Neuron (in vitro differentiated cells): ENCODE measurements around the gene FAM89B.
A peak's percentile ranks its signal among the peaks of the same experiment; 100 is the strongest.
"Not testable (repeated sequence)": the region's sequence is repeated elsewhere in the genome, so short reads cannot be mapped to it uniquely, and the experiment has no call there.

Experiments
- H2AFZ ChIP-seq: one replicate; pipeline ENCODE4 v1.6.1; 2013; ENCODE audit warnings: low read depth, mild to moderate bottlenecking, inconsistent platforms, low read length, moderate library complexity
- H3K27me3 ChIP-seq: one replicate; pipeline ENCODE4 v1.6.1; 2013; ENCODE audit warnings: low read length; ENCODE audit not compliant: insufficient read depth
- H3K36me3 ChIP-seq: one replicate; pipeline ENCODE4 v1.6.1; 2013; ENCODE audit warnings: low read length; ENCODE audit not compliant: insufficient read depth
- H3K4me1 ChIP-seq: one replicate; pipeline ENCODE4 v1.6.1; 2013; ENCODE audit warnings: low read length; ENCODE audit not compliant: insufficient read depth
- H3K4me3 ChIP-seq: 2 replicates; pipeline ENCODE4 v1.5.1; 2013; ENCODE audit warnings: mild to moderate bottlenecking, low read length, moderate library complexity
- H3K9me3 ChIP-seq: one replicate; pipeline ENCODE4 v1.6.1; 2013; ENCODE audit warnings: low read length

Gene FAM89B

GRCh38 chr11:65572356-65573051 is at the start of gene FAM89B:
FAM89B (plus strand) TSS chr11:65572538; CDS start chr11:65572670, 132 bp downstream.
- H3K9me3 ChIP-seq: no peaks in the 10 kb centered on the region
- H3K36me3 ChIP-seq: peaks cover 13% of the 10 kb centered on the region
- peaks cover 51% of the 10 kb centered on the region for H3K4me1 ChIP-seq
- no peaks in the 10 kb centered on the region for H3K27me3 ChIP-seq
- peak within 1 kb of the TSS; percentile 73 for H3K4me3 ChIP-seq
- H2AFZ ChIP-seq: no peak within 1 kb of the TSS

- peaks cover 12% of the 10 kb centered on the region for H3K36me3 ChIP-seq
- H2AFZ ChIP-seq, H3K4me3 ChIP-seq, H3K9me3 ChIP-seq, H3K27me3 ChIP-seq: not testable (repeated sequence)
- H3K4me1 ChIP-seq: peaks cover 21% of the 10 kb centered on the region
Measured at GRCh38 chr11:65522718-65523630, 49.4 kb upstream of the FAM89B start.

GRCh38 chr11:65523631-65523968 is 48.7 kb upstream of the FAM89B start:
- Histone ChIP-seq H3K4me1 (peaks cover 22% of the 10 kb centered on the region), H3K36me3 (peaks cover 12% of the 10 kb centered on the region)
- not testable (repeated sequence) for H3K9me3 ChIP-seq, H2AFZ ChIP-seq, H3K4me3 ChIP-seq, H3K27me3 ChIP-seq

GRCh38 chr11:65524014-65524740 is 48.2 kb upstream of the FAM89B start:
- peaks cover 25% of the 10 kb centered on the region for H3K4me1 ChIP-seq
- no peaks in the 10 kb centered on the region for H3K9me3 ChIP-seq
- peaks cover 12% of the 10 kb centered on the region for H3K36me3 ChIP-seq
- H3K4me3 ChIP-seq: peak overlapping the region; percentile 47
- H3K27me3 ChIP-seq: no peaks in the 10 kb centered on the region
- no peak overlapping the region for H2AFZ ChIP-seq

GRCh38 chr11:65524741-65525545 is 47.4 kb upstream of the FAM89B start, which contains the start of gene SCYL1:
SCYL1 (plus strand) TSS chr11:65525083; CDS start chr11:65525154, 71 bp downstream.
- Histone ChIP-seq H3K27me3 (no peaks in the 10 kb centered on the region), H3K4me1 (peaks cover 27% of the 10 kb centered on the region), H3K9me3 (no peaks in the 10 kb centered on the region), H3K36me3 (peaks cover 13% of the 10 kb centered on the region), H2AFZ (peak within 1 kb of the TSS; percentile 66), H3K4me3 (peak within 1 kb of the TSS; percentile 63)

GRCh38 chr11:65525546-65526480 is 46.5 kb upstream of the FAM89B start:
- Histone ChIP-seq H2AFZ (peak overlapping the region; percentile 66), H3K4me1 (peaks cover 27% of the 10 kb centered on the region)

GRCh38 chr11:65526744-65527143 is 45.6 kb upstream of the FAM89B start:
- Histone ChIP-seq H2AFZ (no peak overlapping the region), H3K27me3 (no peaks in the 10 kb centered on the region), H3K9me3 (no peaks in the 10 kb centered on the region), H3K4me1 (peaks cover 27% of the 10 kb centered on the region), H3K36me3 (peaks cover 29% of the 10 kb centered on the region), H3K4me3 (no peak overlapping the region)

More at GRCh38 chr11:65525546-65526480, 46.5 kb upstream of the FAM89B start:
- Histone ChIP-seq H3K27me3 (no peaks in the 10 kb centered on the region), H3K36me3 (peaks cover 20% of the 10 kb centered on the region), H3K4me3 (peak overlapping the region; percentile 63), H3K9me3 (no peaks in the 10 kb centered on the region)

- no peaks in the 10 kb centered on the region for H3K9me3 ChIP-seq
- peaks cover 20% of the 10 kb centered on the region for H3K4me1 ChIP-seq
- H2AFZ ChIP-seq: no peak overlapping the region
- H3K27me3 ChIP-seq: no peaks in the 10 kb centered on the region
- H3K4me3 ChIP-seq: no peak overlapping the region
- H3K36me3 ChIP-seq: peaks cover 38% of the 10 kb centered on the region
Measured at GRCh38 chr11:65528819-65529350, 43.5 kb upstream of the FAM89B start.

- H3K36me3 ChIP-seq: peaks cover 38% of the 10 kb centered on the region
- peaks cover 16% of the 10 kb centered on the region for H3K4me1 ChIP-seq
- no peaks in the 10 kb centered on the region for H3K27me3 ChIP-seq
- no peak overlapping the region for H3K4me3 ChIP-seq
- no peaks in the 10 kb centered on the region for H3K9me3 ChIP-seq
- H2AFZ ChIP-seq: no peak overlapping the region
Measured at GRCh38 chr11:65529475-65530156, 42.7 kb upstream of the FAM89B start.

GRCh38 chr11:65530157-65530496 is 42.2 kb upstream of the FAM89B start:
- H3K27me3 ChIP-seq: no peaks in the 10 kb centered on the region
- H3K9me3 ChIP-seq: no peaks in the 10 kb centered on the region
- peaks cover 43% of the 10 kb centered on the region for H3K36me3 ChIP-seq

GRCh38 chr11:65532388-65533064 is 39.8 kb upstream of the FAM89B start:
- no peak overlapping the region for H3K4me3 ChIP-seq
- H3K4me1 ChIP-seq: peaks cover 5% of the 10 kb centered on the region
- H2AFZ ChIP-seq: no peak overlapping the region
- no peaks in the 10 kb centered on the region for H3K9me3 ChIP-seq
- H3K27me3 ChIP-seq: no peaks in the 10 kb centered on the region
- peaks cover 59% of the 10 kb centered on the region for H3K36me3 ChIP-seq

More at GRCh38 chr11:65530157-65530496, 42.2 kb upstream of the FAM89B start:
- Histone ChIP-seq H3K4me1 (peaks cover 16% of the 10 kb centered on the region), H2AFZ (no peak overlapping the region), H3K4me3 (no peak overlapping the region)
